ENCODE measurements around the gene SLC13A2.

DNA sequence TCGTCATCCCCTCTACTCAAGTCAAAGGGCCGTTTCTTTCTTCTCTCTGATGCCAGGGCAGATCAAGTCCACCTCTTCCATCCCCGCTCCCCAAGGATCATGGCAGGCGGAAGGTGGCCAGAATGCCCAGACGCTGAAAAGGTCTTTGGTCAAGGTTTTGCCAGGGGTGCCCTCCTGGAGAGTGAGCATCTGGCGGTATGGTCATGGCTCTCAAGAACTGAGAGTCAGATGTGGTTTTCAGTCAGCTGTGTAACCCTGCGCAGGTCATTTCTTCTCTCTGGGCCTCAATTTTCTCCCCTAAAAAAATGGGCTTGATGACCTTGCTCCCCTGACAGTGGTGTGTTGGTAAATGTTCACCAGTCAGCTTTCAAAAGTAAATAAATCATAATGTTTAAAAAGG lies 45.1 kb downstream of the SLC13A2 start:
- TF ChIP-seq MAX (IDR thresholded peaks at IDR 0.05) (no peak), RAD21 (IDR thresholded peaks at IDR 0.05; ENCODE audit: low read depth) (no peak), EP300 (IDR thresholded peaks at IDR 0.05; ENCODE audit: borderline replicate concordance) (no peak), CEBPB (IDR thresholded peaks at IDR 0.05) (no peak), REST (IDR thresholded peaks at IDR 0.05; ENCODE audit: low read depth) (no peak), CREB1 (IDR thresholded peaks at IDR 0.05; ENCODE audit: low read depth) (no peak), NFIC (IDR thresholded peaks at IDR 0.05) (no peak), TCF12 (IDR thresholded peaks at IDR 0.05; ENCODE audit: low read depth) (no peak), TAF1 (IDR thresholded peaks at IDR 0.05; ENCODE audit: low read depth) (no peak), EGR1 (IDR thresholded peaks at IDR 0.05) (no peak), YY1 (IDR thresholded peaks at IDR 0.05; ENCODE audit: low read depth) (no peak), FOXM1 (IDR thresholded peaks at IDR 0.05; ENCODE audit: borderline replicate concordance, low read depth) (no peak), TEAD4 (IDR thresholded peaks at IDR 0.05) (no peak)
- TF ChIP-seq, protein P1, sequence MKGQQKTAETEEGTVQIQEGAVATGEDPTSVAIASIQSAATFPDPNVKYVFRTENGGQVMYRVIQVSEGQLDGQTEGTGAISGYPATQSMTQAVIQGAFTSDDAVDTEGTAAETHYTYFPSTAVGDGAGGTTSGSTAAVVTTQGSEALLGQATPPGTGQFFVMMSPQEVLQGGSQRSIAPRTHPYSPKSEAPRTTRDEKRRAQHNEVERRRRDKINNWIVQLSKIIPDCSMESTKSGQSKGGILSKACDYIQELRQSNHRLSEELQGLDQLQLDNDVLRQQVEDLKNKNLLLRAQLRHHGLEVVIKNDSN (IDR thresholded peaks at IDR 0.05) = no peak
